Measurements from ENCODE around the gene VEPH1. TPM values are rescaled to one million over a fixed set of nuclear protein-coding genes. Genes with fewer than 3 reads are reported as not detected.

VEPH1 gene
- total RNA-seq, 1 experiment from 2014 or later, result 7.7 TPM

DNA sequence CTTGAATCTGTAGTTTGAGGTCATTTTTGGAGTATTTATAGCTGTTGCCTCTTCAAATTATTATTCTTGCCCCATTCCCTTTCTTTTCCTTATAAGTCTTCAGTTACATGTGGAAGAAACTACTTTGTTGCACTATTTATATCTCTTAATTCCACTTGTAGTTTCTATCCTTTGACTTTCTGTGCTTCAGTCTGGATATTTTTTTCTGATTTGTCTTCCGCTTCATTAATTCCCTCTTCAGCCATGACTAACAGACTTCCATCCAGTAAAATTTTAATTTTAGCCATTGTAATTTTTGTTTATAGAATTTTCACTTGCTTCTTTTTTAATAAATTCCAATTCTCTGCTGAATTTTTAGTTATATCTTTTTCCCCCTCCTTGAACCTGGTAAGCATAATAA, 15.7 kb upstream of the VEPH1 start:
- Mint-ChIP-seq H3K4me3 (no peak overlapping the region), H3K27me3 (ENCODE audit: low read depth) (no peaks in the 10 kb centered on the region), H3K9me3 (peaks cover 8 to 16% of the 10 kb centered on the region in 2 experiments), H3K4me1 (no peaks in the 10 kb centered on the region), H3K27ac (no peak overlapping the region), H3K36me3 (ENCODE audit: insufficient read depth in 1 of 3, low read depth in 3 of 3) (peaks cover 3 to 5% (median 3%) of the 10 kb centered on the region in 3 experiments; a peak in 5 of 7 replicates)
- Histone ChIP-seq H3K56ac (ENCODE audit: insufficient read length, low read depth, low read length) (no peak overlapping the region), H3K79me2 (ENCODE audit: insufficient read depth, low read length) (no peaks in the 10 kb centered on the region), H3K4me2 (ENCODE audit: insufficient read depth, insufficient read length, low read length) (no peak overlapping the region), H2BK15ac (ENCODE audit: low read depth, low read length) (no peak overlapping the region), H3K4me1 (ENCODE audit: insufficient read depth, low read length) (no peaks in the 10 kb centered on the region), H2BK120ac (ENCODE audit: low read depth, low read length, poor library complexity, severe bottlenecking) (no peak overlapping the region), H3K18ac (ENCODE audit: insufficient read length, low read depth, low read length) (no peak overlapping the region), H2AK5ac (ENCODE audit: insufficient read length, low read length) (no peak overlapping the region), H4K5ac (ENCODE audit: insufficient read length, low read depth, low read length) (no peak overlapping the region), H2BK20ac (ENCODE audit: low read depth, low read length, poor library complexity, severe bottlenecking) (no peak overlapping the region), H3K79me1 (ENCODE audit: insufficient read depth, low read depth, low read length, poor library complexity, severe bottlenecking) (no peaks in the 10 kb centered on the region), H3K14ac (ENCODE audit: insufficient read depth, low read length) (no peak overlapping the region), H4K91ac (ENCODE audit: insufficient read length, low read depth, low read length) (no peak overlapping the region), H3K23me2 (ENCODE audit: insufficient read length, low read depth, low read length, poor library complexity, severe bottlenecking) (no peaks in the 10 kb centered on the region), H3K4ac (ENCODE audit: low read depth, low read length) (no peak overlapping the region), H4K8ac (replicated peaks; ENCODE audit: insufficient read length, low read depth, low read length) (no peak overlapping the region), H3K27me3 (ENCODE audit: insufficient read depth, low read length) (no peaks in the 10 kb centered on the region), H4K20me1 (ENCODE audit: control insufficient read depth, insufficient read depth, insufficient read length) (no peaks in the 10 kb centered on the region), H3T11ph (ENCODE audit: low read length) (no peak overlapping the region), H3K9ac (ENCODE audit: extremely low read depth, insufficient read length, low read length) (no peak overlapping the region), H2AFZ (ENCODE audit: low read length) (no peak overlapping the region), H3K9me3 (ENCODE audit: control insufficient read depth, low read depth, low read length) (no peaks in the 10 kb centered on the region), H3K23ac (ENCODE audit: insufficient read length, low read depth, low read length) (no peak overlapping the region), H2BK5ac (ENCODE audit: insufficient read length, low read length) (no peak overlapping the region), H3K27ac (ENCODE audit: insufficient read length, low read depth, low read length) (no peak overlapping the region), H2BK12ac (ENCODE audit: insufficient read length, low read depth, low read length) (no peak overlapping the region)
- TF ChIP-seq, protein P1, sequence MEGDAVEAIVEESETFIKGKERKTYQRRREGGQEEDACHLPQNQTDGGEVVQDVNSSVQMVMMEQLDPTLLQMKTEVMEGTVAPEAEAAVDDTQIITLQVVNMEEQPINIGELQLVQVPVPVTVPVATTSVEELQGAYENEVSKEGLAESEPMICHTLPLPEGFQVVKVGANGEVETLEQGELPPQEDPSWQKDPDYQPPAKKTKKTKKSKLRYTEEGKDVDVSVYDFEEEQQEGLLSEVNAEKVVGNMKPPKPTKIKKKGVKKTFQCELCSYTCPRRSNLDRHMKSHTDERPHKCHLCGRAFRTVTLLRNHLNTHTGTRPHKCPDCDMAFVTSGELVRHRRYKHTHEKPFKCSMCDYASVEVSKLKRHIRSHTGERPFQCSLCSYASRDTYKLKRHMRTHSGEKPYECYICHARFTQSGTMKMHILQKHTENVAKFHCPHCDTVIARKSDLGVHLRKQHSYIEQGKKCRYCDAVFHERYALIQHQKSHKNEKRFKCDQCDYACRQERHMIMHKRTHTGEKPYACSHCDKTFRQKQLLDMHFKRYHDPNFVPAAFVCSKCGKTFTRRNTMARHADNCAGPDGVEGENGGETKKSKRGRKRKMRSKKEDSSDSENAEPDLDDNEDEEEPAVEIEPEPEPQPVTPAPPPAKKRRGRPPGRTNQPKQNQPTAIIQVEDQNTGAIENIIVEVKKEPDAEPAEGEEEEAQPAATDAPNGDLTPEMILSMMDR (conservative IDR thresholded peaks at IDR 0.05), result no peak
- no CpG with 5 or more reads among the region's 1 CpG for WGBS (ENCODE audit: extremely low coverage, insufficient read length, low lambda C conversion rate)
- no peak for DNase-seq
